HG03175 (cell line): ENCODE data around the gene PAK6.

Source experiments
- ATAC-seq: cut with Tn5 transposase; IDR thresholded peaks from one replicate; pipeline ENCODE4 v1.9.1; 2021; ENCODE audit warnings: mild to moderate bottlenecking, moderate library complexity; ENCODE audit not compliant: unreplicated experiment

PAK6 gene

GRCh38 chr15:40238532-40239403 is at the start of gene PAK6:
TSS of gene PAK6 (plus strand) at chr15:40239063. CDS start at chr15:40264786, 25,723 bp downstream.
- ATAC-seq, result no peak

GRCh38 chr15:40190591-40190990 is 48.3 kb upstream of the PAK6 start:
- no peak for ATAC-seq

- no peak for ATAC-seq
Observed at GRCh38 chr15:40192942-40193341, 45.9 kb upstream of the PAK6 start.

- ATAC-seq, result no peak
Observed at GRCh38 chr15:40197434-40197833, 41.4 kb upstream of the PAK6 start.

GRCh38 chr15:40198355-40199085 is 40.3 kb upstream of the PAK6 start:
- no peak for ATAC-seq

- ATAC-seq, result no peak
Observed at GRCh38 chr15:40204100-40204499, 34.8 kb upstream of the PAK6 start.

GRCh38 chr15:40217166-40217824 is 21.6 kb upstream of the PAK6 start:
- ATAC-seq, result no peak

GRCh38 chr15:40219801-40220200 is 19.1 kb upstream of the PAK6 start:
- no peak for ATAC-seq

GRCh38 chr15:40222131-40222530 is 16.7 kb upstream of the PAK6 start:
- no peak for ATAC-seq

GRCh38 chr15:40226736-40227135 is 12.1 kb upstream of the PAK6 start:
- ATAC-seq, result no peak

- no peak for ATAC-seq
Observed at GRCh38 chr15:40229316-40229715, 9.5 kb upstream of the PAK6 start.

GRCh38 chr15:40229956-40230355 is 8.9 kb upstream of the PAK6 start:
- no peak for ATAC-seq

GRCh38 chr15:40232625-40233070 is 6.2 kb upstream of the PAK6 start:
- no peak for ATAC-seq

- ATAC-seq, result no peak
Observed at GRCh38 chr15:40233727-40234577, 4.9 kb upstream of the PAK6 start.

GRCh38 chr15:40234783-40235182 is 4.1 kb upstream of the PAK6 start:
- ATAC-seq, result no peak

- ATAC-seq, result no peak
Observed at GRCh38 chr15:40235201-40235885, 3.5 kb upstream of the PAK6 start.

GRCh38 chr15:40239404-40239692 is 485 bp downstream of the PAK6 start:
- ATAC-seq, result no peak

GRCh38 chr15:40239693-40240618 is 1.1 kb downstream of the PAK6 start:
- ATAC-seq, result no peak

GRCh38 chr15:40240619-40241221 is 1.9 kb downstream of the PAK6 start:
- no peak for ATAC-seq
